GM19193 (cell line): ENCODE data around the gene SDHAF1.

Experiments
- POLR2A ChIP-seq: IDR thresholded peaks from 4 replicates; pipeline ENCODE4 v1.6.1; 2011; ENCODE audit not compliant: insufficient read depth, insufficient read length; ENCODE audit errors: extremely low read depth

The SDHAF1 gene

DNA sequence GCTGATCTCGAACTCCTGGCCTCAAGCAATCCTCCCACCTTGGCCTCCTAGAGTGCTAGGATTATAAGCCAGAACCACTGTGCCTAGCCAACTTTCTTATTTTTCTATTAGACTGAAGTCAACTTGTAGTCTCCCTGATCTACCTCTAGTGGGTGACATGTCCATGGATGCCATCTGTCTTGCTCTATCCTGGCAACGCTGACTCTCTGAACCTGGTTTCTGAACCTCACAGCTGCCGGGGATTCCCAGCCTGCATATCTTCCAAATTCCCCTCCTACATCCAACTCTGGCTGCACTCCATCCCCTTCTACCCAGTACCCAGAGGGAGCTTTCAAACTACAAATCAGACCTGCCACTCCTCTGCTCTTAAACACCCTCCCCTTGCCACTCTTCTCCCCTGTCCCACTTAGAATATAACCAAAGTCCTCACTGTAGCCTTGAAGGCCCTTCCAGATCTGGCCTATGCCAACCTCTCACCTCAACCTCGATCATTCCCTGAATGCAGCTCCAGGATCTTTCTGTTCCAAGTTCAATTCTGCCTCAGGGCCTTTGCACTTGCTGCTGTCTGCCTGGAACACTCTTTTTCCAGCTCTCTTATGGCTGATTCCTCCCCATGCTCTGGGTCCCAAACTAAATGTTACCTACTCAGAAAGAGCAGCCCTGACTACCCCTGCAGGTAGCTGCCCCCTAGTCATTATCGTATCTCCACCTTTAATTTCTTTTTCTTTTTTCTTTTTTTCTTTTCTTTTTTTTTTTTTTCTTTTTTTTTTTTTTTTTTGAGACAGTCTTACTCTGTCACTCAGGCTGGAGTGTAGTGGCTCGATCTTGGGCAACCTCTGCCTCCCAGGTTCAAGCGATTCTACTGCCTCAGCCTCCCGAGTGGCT is 35.5 kb downstream of the SDHAF1 start:
- no peak for TF ChIP-seq POLR2A

DNA sequence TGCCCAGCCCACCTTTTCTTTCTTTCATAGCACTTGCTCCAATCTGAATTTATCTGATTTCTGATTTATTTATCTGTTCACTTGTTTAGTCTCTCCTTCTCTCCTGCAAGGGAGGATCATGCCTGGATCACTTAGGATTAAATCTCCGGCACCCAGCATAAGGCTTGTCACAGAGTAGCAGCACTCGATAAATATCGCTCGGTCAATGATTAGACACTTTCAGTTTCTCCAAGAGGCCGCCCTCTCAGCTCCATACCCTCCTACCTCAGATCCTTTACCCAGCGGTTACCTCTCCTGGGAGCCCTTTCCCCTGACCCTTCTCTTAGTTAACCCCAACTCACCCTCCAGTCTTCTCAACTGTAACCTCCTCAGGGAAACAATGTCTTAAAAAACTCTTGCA is 36.3 kb downstream of the SDHAF1 start:
- TF ChIP-seq POLR2A: no peak

DNA sequence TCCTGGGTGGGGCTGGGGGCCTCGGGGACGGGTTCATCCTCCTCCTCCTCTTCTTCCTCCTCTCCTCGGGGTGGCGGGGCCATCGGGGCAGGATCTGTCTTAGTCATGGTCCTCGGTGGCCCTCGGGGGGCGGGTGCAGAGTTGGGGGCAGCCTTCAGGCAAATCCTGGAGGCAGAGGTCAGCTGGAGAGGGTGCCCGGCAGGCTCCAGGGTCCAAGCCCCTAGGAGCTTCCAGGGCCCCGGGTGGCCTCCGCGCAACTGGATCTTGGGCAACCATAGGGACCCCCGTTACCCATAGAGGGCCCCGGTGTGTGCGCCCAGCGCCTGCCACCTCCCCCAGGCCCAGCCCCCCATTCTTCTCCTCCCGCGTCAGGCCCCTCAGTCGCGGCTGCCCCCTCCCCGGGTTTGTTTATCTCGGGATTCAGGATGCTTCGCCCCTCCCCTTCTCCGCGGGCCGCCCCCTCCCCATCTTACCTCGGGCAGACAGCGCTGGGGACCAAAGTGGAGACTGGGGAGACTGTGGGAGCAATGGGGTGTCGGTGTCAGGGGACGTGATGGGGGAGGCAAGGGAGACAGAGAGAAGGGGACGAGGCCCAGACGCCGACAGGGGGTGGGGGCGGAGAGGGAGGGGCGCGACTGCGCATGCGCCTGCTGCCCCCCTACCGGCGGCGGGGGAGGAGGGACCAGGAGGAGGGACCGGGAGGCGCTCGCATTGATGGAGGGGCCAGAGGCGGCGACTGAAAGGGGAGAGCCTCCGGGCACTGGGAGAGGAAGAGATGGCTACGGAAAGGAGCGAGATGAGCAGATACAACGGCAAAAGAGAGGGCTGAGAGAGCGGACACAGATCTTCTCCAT is 37.5 kb downstream of the SDHAF1 start, which contains the start of gene CLIP3:
Gene CLIP3 (minus strand): TSS at position 623 of the 854 bp plus-strand sequence. CDS start 516 bp downstream, at position 107.
- no peak for TF ChIP-seq POLR2A

DNA sequence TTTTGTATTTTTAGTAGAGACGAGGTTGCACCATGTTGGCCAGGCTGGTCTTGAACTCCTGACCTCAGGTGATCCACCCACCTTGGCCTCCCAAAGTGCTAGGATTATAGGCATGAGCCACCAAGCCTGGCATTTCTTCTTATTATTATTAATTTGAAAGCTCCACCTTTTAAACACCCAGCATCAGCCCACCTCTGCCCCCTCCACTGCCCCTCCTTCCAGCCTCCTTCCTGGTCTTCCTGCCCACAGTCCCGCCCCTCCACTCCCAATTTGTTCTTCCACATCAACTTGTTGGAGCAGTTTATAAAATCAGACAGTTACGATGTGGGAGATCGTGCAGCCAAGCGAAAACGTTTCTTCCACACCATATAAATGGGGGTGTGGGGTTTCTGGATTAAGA is 45.5 kb downstream of the SDHAF1 start:
- TF ChIP-seq POLR2A: no peak

DNA sequence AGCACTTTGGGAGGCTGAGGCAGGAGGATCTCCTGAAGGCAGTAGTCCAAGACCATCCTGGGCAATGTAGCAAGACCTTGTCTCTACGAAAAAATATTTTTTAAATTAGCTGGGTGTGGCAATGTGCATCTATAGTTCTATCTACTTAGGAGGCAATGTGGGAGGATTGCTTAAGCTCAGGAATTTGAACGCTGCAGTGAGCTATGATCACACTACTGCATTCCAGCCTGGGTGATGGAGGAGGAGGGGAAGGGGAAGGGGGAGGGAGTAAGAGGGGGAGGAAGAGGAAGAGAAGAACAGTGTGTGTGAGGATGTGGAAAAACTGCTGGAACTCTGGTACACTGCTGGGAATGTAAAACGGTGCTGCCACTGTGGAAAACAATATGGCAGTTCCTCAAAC is 46.8 kb downstream of the SDHAF1 start:
- TF ChIP-seq POLR2A: no peak

DNA sequence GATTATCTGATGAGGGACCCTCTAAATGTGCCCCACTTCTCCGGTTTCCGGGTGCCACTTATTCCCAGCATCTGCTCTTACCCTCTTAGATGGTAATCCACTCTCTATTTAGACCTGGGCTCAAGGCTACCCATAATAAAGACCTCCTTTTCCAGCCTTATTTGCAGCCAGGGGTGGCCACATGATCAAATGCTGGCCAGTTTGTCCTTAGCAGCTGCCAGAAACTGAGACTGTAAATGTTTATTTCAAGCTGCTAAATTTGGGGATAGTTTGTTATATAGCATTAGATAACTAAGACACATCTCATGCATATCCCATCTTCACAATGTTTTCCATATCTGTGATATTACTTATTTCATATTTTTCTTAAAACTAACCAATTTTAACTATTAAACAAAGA is 49.0 kb downstream of the SDHAF1 start:
- TF ChIP-seq POLR2A: no peak
